Right lobe of liver (tissue), 6 donors: ENCODE results near the gene LIMCH1. TPM values are rescaled to one million over a fixed set of nuclear protein-coding genes. Genes with fewer than 3 reads are reported as not detected.

ENCODE experiments used
- ATAC-seq, 4 donors: fragments of 200-7000 bp; cut with Tn5 transposase; one replicate each; pipeline ENCODE4 v1.9.1; 2020; ENCODE audit warnings: mild to moderate bottlenecking in 4 of 4, moderate library complexity in 4 of 4
- DNase-seq, 3 donors: peaks; one replicate each; pipeline ENCODE4 v3.0.0-alpha.2; 2020
- H3K27ac ChIP-seq, 3 donors: fragments of 200-600 bp; one replicate each; pipeline ENCODE4 v1.8.0; 2022
- H3K27me3 ChIP-seq, 2 donors: fragments of 200-600 bp; one replicate each; pipeline ENCODE4 v1.8.0; 2022
- H3K36me3 ChIP-seq, 4 donors: fragments of 200-600 bp; sonication (generic) in 1 of 4; one replicate each; pipeline versions ENCODE4 v1.5.1 to v1.8.0; 2017 to 2022; ENCODE audit warnings: control low read depth in 1 of 4
- H3K4me1 ChIP-seq, 4 donors: fragments of 200-600 bp; sonication (generic) in 1 of 4; one replicate each; pipeline versions ENCODE4 v1.5.1 to v1.8.0; 2017 to 2022; ENCODE audit warnings: control low read depth in 1 of 4
- H3K4me3 ChIP-seq, 3 donors: fragments of 200-600 bp; one replicate each; pipeline ENCODE4 v1.8.0; 2022
- H3K9me3 ChIP-seq, 4 donors: fragments of 200-600 bp; sonication (generic) in 1 of 4; one replicate each; pipeline versions ENCODE4 v1.5.1 to v1.8.0; 2017 to 2022; ENCODE audit warnings: control low read depth in 1 of 4
- CTCF ChIP-seq, 4 donors: fragments of 200-600 bp in 3 of 4; fragments of 450-650 bp in 1 of 4; IDR thresholded peaks; one replicate each; pipeline versions ENCODE4 v1.5.1 to v1.8.0; 2016 to 2022; ENCODE audit warnings: antibody characterized with exemption in 4 of 4, mild to moderate bottlenecking in 2 of 4
- POLR2A ChIP-seq: fragments of 450-650 bp; IDR thresholded peaks from one replicate; pipeline ENCODE4 v1.6.1; 2017; ENCODE audit warnings: antibody characterized with exemption, mild to moderate bottlenecking
- WGBS: methylation state at CpG from one replicate; pipeline ENCODE4 v1.1.6; 2018; ENCODE audit warnings: low coverage, low lambda C conversion rate; ENCODE audit not compliant: insufficient coverage; ENCODE audit errors: missing lambda C conversion rate; 5-methylcytosine and 5-hydroxymethylcytosine counted together
- intact Hi-C, 2 donors: fragments of 100-400 bp; cut with DNase I; formaldehyde crosslinking; loops; one replicate each; pipeline versions ENCODE4 v1.11.2 to v1.14.1; 2022
- total RNA-seq, 6 experiments: library from RNA; depleted of rRNA in 2 of 6; stranded (reverse); fragments of >200 nt in 2 of 6; fragmentation: NEBNext Ultra II Directional in 3 of 6; extraction: Animal tissue kit (Norgen Biotek cat#: 25700) in 3 of 6; gene quantifications; one replicate each; pipeline versions ENCODE4 v1.1.0 to v1.2.4, GENCODE V29; 2016 to 2023
- donor health status: DM: no; HTN: yes; CAD: no.
- donor health status: DM: no; HTN: no; CAD: no.
- donor health status: DM: no; HTN: no; CAD: no.
- donor health status: DM: no; HTN: yes; CAD: no.
- donor health status: DM: no; HTN: yes; CAD: no.

Gene LIMCH1
- total RNA-seq, 6 experiments from 2014 or later: 8.3 to 26.9 (median 12.9) TPM

- no peak for DNase-seq
- intact Hi-C loops: no loop called here
- no peak for TF ChIP-seq CTCF (IDR thresholded peaks at IDR 0.05)
- no peak for TF ChIP-seq POLR2A
- 82% methylated on average over 3 of the region's 4 CpGs for WGBS
- no peak overlapping the region for H3K4me3 ChIP-seq
- H3K9me3 ChIP-seq: no peaks in the 10 kb centered on the region
- ATAC-seq: no peak
- no peaks in the 10 kb centered on the region for H3K27me3 ChIP-seq
- H3K36me3 ChIP-seq: no peaks in the 10 kb centered on the region
- no peak overlapping the region for H3K27ac ChIP-seq
- H3K4me1 ChIP-seq: no peaks in the 10 kb centered on the region
Observed at GRCh38 chr4:41580007-41580406, 42.0 kb downstream of the LIMCH1 start.

GRCh38 chr4:41586675-41587225 lies 48.8 kb downstream of the LIMCH1 start:
- DNase-seq: no peak
- H3K36me3 ChIP-seq: no peaks in the 10 kb centered on the region
- H3K27me3 ChIP-seq: no peaks in the 10 kb centered on the region
- no peak for ATAC-seq
- no peaks in the 10 kb centered on the region for H3K9me3 ChIP-seq
- intact Hi-C loops: no loop called here
- no peaks in the 10 kb centered on the region for H3K4me1 ChIP-seq
- 68% methylated on average over 2 of the region's 2 CpGs for WGBS
- TF ChIP-seq CTCF (IDR thresholded peaks at IDR 0.05) (no peak), POLR2A (no peak)
- H3K4me3 ChIP-seq: no peak overlapping the region
- no peak overlapping the region for H3K27ac ChIP-seq

DNA sequence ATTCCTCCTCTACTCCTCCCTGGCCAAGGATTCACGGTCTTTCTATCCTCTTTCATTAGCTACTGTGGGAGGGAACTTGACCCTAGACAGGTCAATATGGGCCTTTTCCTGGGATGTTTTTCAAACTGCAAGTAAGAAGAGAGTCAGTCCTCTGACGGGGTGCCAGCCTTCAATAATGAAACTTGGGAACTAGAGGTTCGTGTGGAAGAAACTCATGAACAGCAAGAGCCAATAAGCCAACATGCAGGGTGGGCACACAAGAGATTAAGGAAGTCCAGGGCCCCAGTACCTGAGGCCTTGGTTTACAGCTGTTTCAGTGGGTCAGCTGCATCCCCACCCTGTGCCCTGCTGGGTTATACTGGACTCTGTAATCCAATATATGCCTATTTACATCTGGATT lies 49.3 kb downstream of the LIMCH1 start:
- no peaks in the 10 kb centered on the region for H3K9me3 ChIP-seq
- DNase-seq (no peak), ATAC-seq (no peak)
- H3K4me1 ChIP-seq: no peaks in the 10 kb centered on the region
- no peaks in the 10 kb centered on the region for H3K27me3 ChIP-seq
- intact Hi-C loops: no loop called here
- H3K36me3 ChIP-seq: no peaks in the 10 kb centered on the region
- WGBS: 66% methylated on average over 3 of the region's 3 CpGs
- TF ChIP-seq POLR2A (no peak), CTCF (IDR thresholded peaks at IDR 0.05) (no peak)
- H3K27ac ChIP-seq: no peak overlapping the region
- H3K4me3 ChIP-seq: no peak overlapping the region

- H3K27ac ChIP-seq: no peak overlapping the region
- ATAC-seq: peak in 2 of 4 donors; percentile 52 to 80
- intact Hi-C loops: no loop called here
Observed at GRCh38 chr4:41590591-41590990, 52.6 kb downstream of the LIMCH1 start.

More at GRCh38 chr4:41590591-41590990, 52.6 kb downstream of the LIMCH1 start:
- H3K27me3 ChIP-seq: no peaks in the 10 kb centered on the region
- no peak overlapping the region for H3K4me3 ChIP-seq
- 30% methylated on average over 3 of the region's 3 CpGs for WGBS
- no peak for TF ChIP-seq CTCF (IDR thresholded peaks at IDR 0.05)
- TF ChIP-seq POLR2A: no peak
- H3K4me1 ChIP-seq: no peaks in the 10 kb centered on the region
- DNase-seq: no peak
- H3K9me3 ChIP-seq: no peaks in the 10 kb centered on the region
- no peaks in the 10 kb centered on the region for H3K36me3 ChIP-seq
